ENCODE data around the gene QSER1.

GRCh38 chr11:32952421-32952820, 59.8 kb downstream of the QSER1 start:
- TF ChIP-seq CTCF (IDR thresholded peaks at IDR 0.05): no peak
- no peak for TF ChIP-seq EP300 (IDR thresholded peaks at IDR 0.05)
- TF ChIP-seq POLR2AphosphoS5 (IDR thresholded peaks at IDR 0.05): no peak
- TF ChIP-seq POLR2A (IDR thresholded peaks at IDR 0.05): no peak
